DMS53 treated with DMSO at 0.1 percent for 48 hours (cell line): ENCODE measurements around the gene TRAPPC5.

Source experiments
- DNase-seq: peaks from one replicate; lab custom pipeline; 2025; ENCODE audit not compliant: unreplicated experiment; lab: John Stamatoyannopoulos, UW

The TRAPPC5 gene

GRCh38 chr19:7674010-7675005, 6.3 kb upstream of the TRAPPC5 start:
- no peak for DNase-seq

- no peak for DNase-seq
Measured at GRCh38 chr19:7676376-7676775, 4.3 kb upstream of the TRAPPC5 start.

GRCh38 chr19:7676854-7677253, 3.8 kb upstream of the TRAPPC5 start, which contains the start of gene MCEMP1:
Gene MCEMP1 (plus strand): TSS chr19:7677090. CDS start chr19:7677121, 31 bp downstream.
- no peak for DNase-seq

GRCh38 chr19:7677669-7678311, 2.8 kb upstream of the TRAPPC5 start:
- DNase-seq: no peak

- DNase-seq: peak; percentile 11
Measured at GRCh38 chr19:7678971-7679751, 1.5 kb upstream of the TRAPPC5 start.

- no peak for DNase-seq
Measured at GRCh38 chr19:7679771-7680605, 645 bp upstream of the TRAPPC5 start.

- DNase-seq: no peak
Measured at GRCh38 chr19:7681340-7682174, 924 bp downstream of the TRAPPC5 start.

- DNase-seq: no peak
Measured at GRCh38 chr19:7682175-7682855, 1.7 kb downstream of the TRAPPC5 start.

GRCh38 chr19:7685546-7686445, 5.2 kb downstream of the TRAPPC5 start:
- no peak for DNase-seq

GRCh38 chr19:7687177-7687576, 6.5 kb downstream of the TRAPPC5 start:
- DNase-seq: no peak

GRCh38 chr19:7689165-7689564, 8.5 kb downstream of the TRAPPC5 start:
- DNase-seq: no peak

GRCh38 chr19:7690779-7691258, 10.2 kb downstream of the TRAPPC5 start:
- DNase-seq: no peak

- DNase-seq: no peak
Measured at GRCh38 chr19:7691497-7691896, 10.9 kb downstream of the TRAPPC5 start.

- no peak for DNase-seq
Measured at GRCh38 chr19:7692417-7693088, 11.9 kb downstream of the TRAPPC5 start.

- no peak for DNase-seq
Measured at GRCh38 chr19:7694499-7694898, 13.9 kb downstream of the TRAPPC5 start.

GRCh38 chr19:7697721-7698287, 17.2 kb downstream of the TRAPPC5 start:
- no peak for DNase-seq

GRCh38 chr19:7698583-7698982, 17.9 kb downstream of the TRAPPC5 start:
- no peak for DNase-seq
